GM19193 (cell line): ENCODE data around the gene ANAPC16.
A peak's percentile ranks its signal among the peaks of the same experiment; 100 is the strongest.

Experiments
- POLR2A ChIP-seq: IDR thresholded peaks from 4 replicates; pipeline ENCODE4 v1.6.1; 2011; ENCODE audit not compliant: insufficient read depth, insufficient read length; ENCODE audit errors: extremely low read depth

The ANAPC16 gene

DNA sequence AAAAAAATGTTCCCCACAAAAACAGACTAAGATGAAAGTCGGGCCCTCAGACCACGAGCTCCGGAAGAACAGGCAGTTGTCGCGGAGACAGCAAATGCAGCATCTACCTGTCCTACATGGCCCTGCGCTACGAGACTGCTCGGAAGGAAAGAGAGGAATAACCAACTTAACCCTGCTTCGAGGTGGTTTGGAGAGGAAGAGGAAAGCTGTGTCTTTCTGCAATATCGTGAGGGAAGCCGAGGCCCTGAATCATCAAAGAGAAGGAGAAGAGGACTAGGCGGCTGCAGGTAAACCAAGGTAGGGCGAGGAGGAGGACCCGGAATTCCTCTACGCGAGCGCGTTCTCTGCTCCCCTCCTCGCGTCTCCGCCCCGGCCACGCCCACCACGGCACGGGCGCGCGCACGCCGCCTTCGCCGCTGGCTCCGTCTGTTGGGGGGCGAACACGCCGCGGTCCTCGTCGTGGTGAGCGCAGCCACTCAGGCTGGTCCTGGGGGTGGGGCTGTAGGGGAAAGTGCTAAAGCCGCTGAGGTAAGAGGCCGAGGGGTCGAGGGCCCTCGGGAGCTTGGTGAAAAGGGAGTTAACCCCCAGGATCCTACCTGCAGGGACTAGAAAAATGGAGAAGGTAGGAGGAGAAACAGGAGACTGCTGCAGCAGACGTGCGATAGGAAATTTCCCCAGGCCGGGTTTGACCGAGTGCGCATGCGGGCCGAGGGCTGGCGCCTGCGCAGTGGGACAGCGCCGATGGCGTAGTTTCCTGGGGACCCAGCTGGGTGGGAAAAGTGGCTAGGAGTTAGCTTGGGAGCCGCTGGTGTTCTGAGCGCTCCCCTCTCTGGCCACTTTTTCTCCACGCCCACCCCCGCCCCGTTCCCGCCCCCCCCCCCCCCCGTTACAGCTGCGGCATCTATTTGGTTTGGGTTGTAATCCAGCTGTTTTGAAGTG lies at the start of gene ANAPC16, which contains the start of gene ASCC1:
ANAPC16 (plus strand) TSS at position 402 of the 939 bp plus-strand sequence. CDS start 7,903 bp downstream, outside the sequence.
ASCC1 (minus strand) TSS at position 666 of the 939 bp plus-strand sequence. CDS start 2,978 bp downstream, outside the sequence.
- peak; percentile 96 for TF ChIP-seq POLR2A

GRCh38 chr10:72167118-72167517 lies 48.7 kb upstream of the ANAPC16 start:
- no peak for TF ChIP-seq POLR2A

- no peak for TF ChIP-seq POLR2A
These were observed 45.5 kb upstream of the ANAPC16 start for GRCh38 chr10:72170263-72170662.

- no peak for TF ChIP-seq POLR2A
These were observed 45.1 kb upstream of the ANAPC16 start for GRCh38 chr10:72170733-72171132.

DNA sequence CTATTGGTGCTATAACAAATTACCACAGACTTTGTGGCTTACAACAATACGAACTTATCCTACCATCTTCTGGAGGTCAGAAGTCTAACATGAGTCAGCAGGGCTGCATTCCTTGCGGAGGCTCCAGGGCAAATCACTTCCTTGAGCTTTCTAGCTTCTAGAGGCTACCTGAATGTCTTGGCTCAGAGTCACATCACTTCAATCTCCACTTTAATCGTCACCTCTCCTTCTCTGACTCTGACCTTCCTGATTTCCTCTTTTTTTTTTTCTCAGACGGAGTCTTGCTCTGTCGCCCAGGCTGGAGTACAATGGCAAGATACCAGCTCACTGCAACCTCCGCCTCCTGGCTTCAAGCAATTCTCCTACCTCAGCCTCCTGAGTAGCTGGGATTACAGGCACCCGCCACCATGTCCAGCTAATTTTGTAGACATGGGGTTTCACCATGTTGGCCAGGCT lies 44.6 kb upstream of the ANAPC16 start:
- no peak for TF ChIP-seq POLR2A

DNA sequence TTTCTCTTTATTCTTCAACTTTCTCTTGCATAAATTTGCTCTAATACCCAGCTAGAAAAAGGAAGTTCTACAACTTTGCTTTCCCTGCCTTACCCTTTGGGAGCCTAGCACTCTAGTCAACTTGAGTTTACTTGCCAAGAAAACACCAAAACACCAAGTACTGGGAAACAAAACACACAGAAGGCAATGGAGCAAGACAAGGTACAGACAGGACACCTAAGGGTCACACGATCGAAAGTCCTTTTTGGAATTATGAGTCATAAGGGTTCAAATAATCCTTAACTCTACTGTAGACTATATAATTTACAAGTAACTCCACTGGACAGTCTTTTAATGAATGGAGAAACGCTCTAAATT lies 42.6 kb upstream of the ANAPC16 start:
- TF ChIP-seq POLR2A, result no peak

- no peak for TF ChIP-seq POLR2A
These were observed 42.1 kb upstream of the ANAPC16 start for GRCh38 chr10:72173619-72174296.

DNA sequence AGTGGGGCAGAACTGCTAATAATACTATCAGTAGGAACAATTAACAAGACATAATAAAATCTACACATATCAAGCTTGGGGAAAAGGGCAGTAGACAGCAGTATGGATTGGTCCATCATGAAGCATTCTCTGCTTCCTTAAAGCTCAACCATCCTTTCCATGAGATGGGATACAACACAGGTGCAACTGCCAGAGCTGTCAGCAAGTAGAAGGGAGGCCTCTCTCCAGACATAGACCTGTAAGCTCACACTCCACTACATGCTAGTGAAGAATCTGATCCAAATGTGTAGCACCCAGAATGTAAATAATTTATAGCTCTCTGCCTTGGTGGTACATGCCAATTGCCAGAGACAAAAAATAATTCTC lies 41.5 kb upstream of the ANAPC16 start:
- TF ChIP-seq POLR2A, result no peak

- no peak for TF ChIP-seq POLR2A
These were observed 40.7 kb upstream of the ANAPC16 start for GRCh38 chr10:72175149-72175548.

- TF ChIP-seq POLR2A, result no peak
These were observed 39.1 kb upstream of the ANAPC16 start for GRCh38 chr10:72176701-72177100.

DNA sequence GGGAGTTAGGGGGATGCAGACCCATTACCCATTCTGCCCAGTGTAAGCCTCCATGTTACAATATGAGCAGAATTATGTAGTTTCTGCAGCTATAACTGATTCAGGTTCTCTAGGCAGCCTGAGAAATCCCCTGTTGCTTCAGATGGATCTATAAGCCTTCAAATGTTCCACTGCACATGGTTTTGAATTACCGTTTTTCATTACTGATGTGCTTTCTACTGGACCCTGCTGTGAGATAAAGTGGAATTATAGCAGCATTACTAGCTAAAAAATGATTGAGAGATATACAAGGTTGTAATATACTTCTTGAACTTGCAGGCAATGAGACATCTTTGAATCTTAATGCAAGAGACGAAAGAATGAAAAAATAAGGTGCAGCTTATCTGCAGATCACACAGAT lies 38.4 kb upstream of the ANAPC16 start:
- TF ChIP-seq POLR2A, result no peak

DNA sequence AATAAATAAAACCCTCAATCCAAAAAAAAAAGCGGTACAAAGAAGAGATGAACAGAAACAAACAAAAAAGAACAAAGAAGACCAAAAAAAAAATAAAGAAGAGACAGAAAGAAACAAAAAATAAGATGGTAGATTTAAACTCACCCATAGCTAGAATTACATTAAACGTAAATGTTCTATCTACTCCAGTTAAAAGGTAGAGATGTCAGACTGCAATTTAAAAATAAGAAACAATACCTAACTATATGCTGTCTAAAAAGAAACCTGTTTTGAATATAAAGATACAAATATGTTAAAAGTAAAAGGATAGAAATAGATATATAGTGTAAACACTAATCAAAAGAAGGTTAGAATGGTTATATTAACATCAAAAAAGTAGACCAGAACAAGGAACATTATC lies 31.7 kb upstream of the ANAPC16 start:
- TF ChIP-seq POLR2A, result no peak

DNA sequence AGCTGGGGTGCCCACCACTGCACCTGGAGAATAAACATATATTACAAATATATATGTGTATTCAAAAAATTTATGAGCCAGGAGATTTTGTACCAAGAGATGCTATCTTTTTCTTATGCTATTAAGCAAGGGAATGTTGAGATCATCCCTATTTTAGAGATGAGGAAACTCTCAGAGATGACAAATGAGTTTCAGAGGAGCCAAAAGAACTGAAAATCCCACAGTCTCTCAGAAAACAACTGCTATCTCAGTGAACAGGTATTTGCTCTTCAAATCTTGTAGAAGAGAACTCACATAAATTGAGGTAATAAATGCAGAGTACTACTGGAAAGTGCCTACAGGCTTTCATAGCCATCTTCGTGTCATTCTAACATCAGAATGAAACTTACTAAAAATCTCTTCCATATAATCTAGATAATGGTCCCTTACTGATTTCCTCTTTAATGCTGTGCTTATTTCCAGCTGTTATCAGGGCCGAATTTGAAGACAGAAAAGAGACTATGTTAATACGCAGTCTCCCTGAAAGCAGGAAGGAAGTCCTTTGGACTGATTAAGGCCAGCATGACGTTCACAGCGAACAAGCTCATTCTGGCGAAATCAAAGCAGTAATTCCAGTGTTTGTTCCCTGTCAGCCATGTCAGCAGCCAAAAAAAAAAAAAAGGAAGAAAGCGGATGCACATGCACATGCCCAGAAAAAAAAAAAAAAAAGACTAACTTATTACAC lies 29.4 kb upstream of the ANAPC16 start:
- TF ChIP-seq POLR2A, result no peak

DNA sequence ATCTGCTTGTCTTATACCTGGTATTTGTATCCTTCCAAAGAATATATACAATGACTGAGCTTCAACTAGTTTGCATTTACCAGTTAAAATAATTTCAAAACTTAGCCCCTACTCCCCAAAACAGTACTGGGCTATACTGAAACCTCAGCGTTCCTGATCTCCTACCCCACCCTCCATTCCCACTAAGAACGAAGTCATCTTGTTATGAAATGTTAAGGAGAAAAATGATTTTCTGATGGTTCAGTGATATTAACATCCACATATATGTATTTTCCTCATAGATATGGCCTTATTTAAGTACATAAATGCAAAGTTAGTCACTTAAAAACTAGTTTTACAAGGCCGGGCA lies 28.9 kb upstream of the ANAPC16 start:
- no peak for TF ChIP-seq POLR2A

GRCh38 chr10:72194949-72195348 lies 20.9 kb upstream of the ANAPC16 start:
- TF ChIP-seq POLR2A, result no peak
